Measurements from ENCODE around the gene PKN2.

- peak; percentile 24; the same call in 1 of the 2 replicates for TF ChIP-seq CTCF (IDR thresholded peaks at IDR 0.05)
- peak; percentile 15; the same call in 1 of the 2 replicates for TF ChIP-seq TCF7L2 (IDR thresholded peaks at IDR 0.05; ENCODE audit: low read depth, low read length)
- TF ChIP-seq REST (IDR thresholded peaks at IDR 0.05; ENCODE audit: insufficient read depth in 1 of 2, low read depth in 2 of 2, low read length in 1 of 2): peak in 1 of 2 experiments; percentile 67; a peak in 1 of 4 replicates
- peak; percentile 95 for TF ChIP-seq POLR2AphosphoS5 (IDR thresholded peaks at IDR 0.05; ENCODE audit: low read depth, low read length)
- peak; percentile 87 for TF ChIP-seq SIN3A (IDR thresholded peaks at IDR 0.05; ENCODE audit: borderline replicate concordance, insufficient read depth, low read depth, low read length)
Observed at GRCh38 chr1:88683541-88684481, at the start of gene PKN2.
